ENCODE measurements around the gene NRG3.

Gene NRG3

GRCh38 chr10:82683945-82684344 is 809.0 kb downstream of the NRG3 start:
- FAIRE-seq, result no peak
- TF ChIP-seq TAF1 (IDR thresholded peaks at IDR 0.05; ENCODE audit: borderline replicate concordance, low read depth, low read length), result no peak
- TF ChIP-seq POLR2AphosphoS5 (IDR thresholded peaks at IDR 0.05; ENCODE audit: low read depth, low read length), result no peak
- no peak for TF ChIP-seq POLR2A (IDR thresholded peaks at IDR 0.05; ENCODE audit: low read depth, low read length)
- no peak for DNase-seq (ENCODE audit: insufficient read length)

DNA sequence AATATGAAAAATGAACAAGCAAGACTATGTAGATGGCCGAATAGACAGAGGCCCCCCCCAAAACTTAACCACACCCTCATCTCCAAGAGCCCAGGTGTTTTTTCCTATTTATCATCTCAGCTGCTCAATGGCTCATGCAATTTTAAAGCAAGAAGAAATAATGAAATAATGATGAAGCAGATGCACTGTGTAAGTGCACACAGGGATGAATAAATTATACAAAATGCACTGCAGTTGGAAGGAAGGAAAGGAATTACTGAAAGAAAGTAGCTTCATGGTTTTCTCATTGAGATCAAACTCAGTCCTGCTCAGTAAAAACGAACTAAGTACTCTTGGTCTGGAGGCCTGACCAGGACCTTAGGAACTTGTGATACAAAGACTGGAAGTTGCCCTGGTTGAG is 810.1 kb downstream of the NRG3 start:
- no peak for TF ChIP-seq TAF1 (IDR thresholded peaks at IDR 0.05; ENCODE audit: borderline replicate concordance, low read depth, low read length)
- no peak for TF ChIP-seq POLR2AphosphoS5 (IDR thresholded peaks at IDR 0.05; ENCODE audit: low read depth, low read length)
- TF ChIP-seq POLR2A (IDR thresholded peaks at IDR 0.05; ENCODE audit: low read depth, low read length), result no peak
- no peak for FAIRE-seq

DNA sequence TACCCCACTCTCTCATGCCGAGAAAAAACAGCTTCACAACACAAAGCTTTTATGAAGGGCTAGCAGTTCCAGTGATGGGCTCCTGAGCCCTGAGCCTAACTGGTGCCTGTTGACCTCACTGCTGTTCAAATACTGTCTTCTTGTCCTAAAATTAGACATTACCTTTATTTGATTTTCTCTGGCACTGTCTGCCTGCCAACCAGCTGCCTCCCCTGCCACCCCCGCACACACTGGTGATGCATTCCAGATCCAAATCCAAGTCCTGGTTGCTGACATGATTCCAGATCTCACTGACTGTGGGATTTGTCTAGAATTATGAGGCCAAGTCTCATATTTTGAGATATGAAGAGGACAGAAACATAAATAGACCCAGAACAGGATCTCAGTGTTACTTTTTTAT is 816.2 kb downstream of the NRG3 start:
- no peak for FAIRE-seq
- TF ChIP-seq POLR2A (IDR thresholded peaks at IDR 0.05; ENCODE audit: low read depth, low read length) (no peak), POLR2AphosphoS5 (IDR thresholded peaks at IDR 0.05; ENCODE audit: low read depth, low read length) (no peak), TAF1 (IDR thresholded peaks at IDR 0.05; ENCODE audit: borderline replicate concordance, low read depth, low read length) (no peak)
- DNase-seq (ENCODE audit: insufficient read length), result no peak

More for the DNA sequence above, 810.1 kb downstream of the NRG3 start:
- DNase-seq (ENCODE audit: insufficient read length), result no peak

GRCh38 chr10:82692458-82692857 is 817.5 kb downstream of the NRG3 start:
- TF ChIP-seq TAF1 (IDR thresholded peaks at IDR 0.05; ENCODE audit: borderline replicate concordance, low read depth, low read length) (no peak), POLR2A (IDR thresholded peaks at IDR 0.05; ENCODE audit: low read depth, low read length) (no peak), POLR2AphosphoS5 (IDR thresholded peaks at IDR 0.05; ENCODE audit: low read depth, low read length) (no peak)
- DNase-seq (ENCODE audit: insufficient read length) (no peak), FAIRE-seq (no peak)

DNA sequence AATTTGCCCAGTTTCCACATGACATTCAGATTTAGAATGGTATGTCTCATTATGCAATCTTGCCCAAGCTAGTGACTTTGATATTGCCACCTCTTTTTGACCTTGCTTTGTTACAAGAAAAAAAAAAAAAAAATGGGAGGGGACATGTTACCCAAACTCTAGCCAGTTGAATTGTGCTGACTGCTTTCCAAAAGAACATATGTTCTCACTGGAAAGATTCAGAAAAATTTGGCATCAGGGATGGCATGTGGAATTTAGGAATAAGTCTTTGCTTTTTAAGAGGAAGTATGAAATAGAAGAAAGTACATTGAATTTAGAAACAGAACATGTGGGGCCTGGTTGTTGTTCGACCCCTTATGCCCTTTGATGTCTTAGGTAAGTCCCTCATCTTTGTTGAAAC is 846.8 kb downstream of the NRG3 start:
- FAIRE-seq (no peak), DNase-seq (ENCODE audit: insufficient read length) (no peak)
- no peak for TF ChIP-seq TAF1 (IDR thresholded peaks at IDR 0.05; ENCODE audit: borderline replicate concordance, low read depth, low read length)
- TF ChIP-seq POLR2A (IDR thresholded peaks at IDR 0.05; ENCODE audit: low read depth, low read length), result no peak
- no peak for TF ChIP-seq POLR2AphosphoS5 (IDR thresholded peaks at IDR 0.05; ENCODE audit: low read depth, low read length)

GRCh38 chr10:82722273-82722672 is 847.3 kb downstream of the NRG3 start:
- DNase-seq (ENCODE audit: insufficient read length) (no peak), FAIRE-seq (no peak)
- no peak for TF ChIP-seq POLR2A (IDR thresholded peaks at IDR 0.05; ENCODE audit: low read depth, low read length)
- TF ChIP-seq POLR2AphosphoS5 (IDR thresholded peaks at IDR 0.05; ENCODE audit: low read depth, low read length), result no peak
- TF ChIP-seq TAF1 (IDR thresholded peaks at IDR 0.05; ENCODE audit: borderline replicate concordance, low read depth, low read length), result no peak

DNA sequence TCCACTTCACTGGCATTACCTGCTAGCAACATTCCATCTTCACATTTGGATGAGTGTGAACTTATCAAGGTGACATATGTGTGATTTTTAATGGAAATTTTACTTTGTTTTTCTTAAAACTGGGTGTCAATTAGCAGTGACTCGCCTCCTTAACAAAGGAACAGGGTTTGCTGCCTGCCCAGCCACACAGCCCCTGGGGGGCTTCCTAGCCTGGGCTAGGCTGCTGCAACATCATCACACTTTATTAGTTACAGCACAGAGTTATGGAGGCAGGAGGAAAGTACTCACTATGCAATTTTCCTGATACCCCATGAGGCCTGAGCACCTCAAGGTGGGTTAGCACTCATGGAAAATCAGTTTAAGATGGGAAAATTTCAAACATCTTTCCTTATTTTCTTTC is 861.3 kb downstream of the NRG3 start:
- FAIRE-seq (no peak), DNase-seq (ENCODE audit: insufficient read length) (no peak)
- no peak for TF ChIP-seq POLR2A (IDR thresholded peaks at IDR 0.05; ENCODE audit: low read depth, low read length)
- no peak for TF ChIP-seq TAF1 (IDR thresholded peaks at IDR 0.05; ENCODE audit: borderline replicate concordance, low read depth, low read length)
- no peak for TF ChIP-seq POLR2AphosphoS5 (IDR thresholded peaks at IDR 0.05; ENCODE audit: low read depth, low read length)

DNA sequence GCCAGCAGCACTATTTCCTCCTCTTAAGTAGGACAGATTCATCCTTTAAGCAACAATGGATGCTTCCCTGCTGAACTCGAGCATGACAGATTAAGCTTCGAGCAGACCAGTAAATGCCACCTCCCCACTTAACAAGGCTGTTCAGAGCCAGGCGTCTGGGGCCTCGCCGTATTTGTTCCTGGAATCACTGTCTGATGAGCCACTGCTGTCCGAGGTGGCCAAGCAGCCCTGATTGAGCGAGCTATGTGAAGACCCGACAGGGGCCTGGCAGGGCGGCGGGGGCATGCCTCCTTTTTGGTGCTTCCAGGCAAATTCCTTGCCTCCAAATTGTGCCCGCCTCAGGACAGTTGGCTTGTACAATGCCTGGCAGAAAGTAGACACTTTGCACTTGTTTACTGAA is 862.6 kb downstream of the NRG3 start:
- FAIRE-seq (no peak), DNase-seq (ENCODE audit: insufficient read length) (no peak)
- no peak for TF ChIP-seq TAF1 (IDR thresholded peaks at IDR 0.05; ENCODE audit: borderline replicate concordance, low read depth, low read length)
- no peak for TF ChIP-seq POLR2A (IDR thresholded peaks at IDR 0.05; ENCODE audit: low read depth, low read length)

DNA sequence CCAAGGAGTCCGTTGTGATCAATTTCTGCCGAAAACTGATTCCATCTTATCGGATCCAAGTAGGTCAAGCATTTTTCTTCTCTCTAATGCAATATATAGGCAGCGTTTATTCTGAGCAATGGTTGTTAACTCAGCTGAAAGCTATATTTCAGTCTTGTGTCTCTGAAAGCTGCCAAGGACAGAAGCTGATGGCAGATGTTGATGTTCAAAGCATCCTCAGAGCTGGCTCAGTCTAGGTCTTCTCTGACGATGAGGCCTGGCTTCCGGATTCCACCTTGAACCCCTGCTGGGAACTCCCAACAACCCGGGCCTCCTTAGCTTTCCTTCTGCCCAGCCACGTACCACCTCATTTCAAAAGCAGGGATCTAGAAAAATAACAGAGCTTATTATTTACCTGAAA is 863.6 kb downstream of the NRG3 start:
- DNase-seq (ENCODE audit: insufficient read length) (no peak), FAIRE-seq (no peak)
- no peak for TF ChIP-seq TAF1 (IDR thresholded peaks at IDR 0.05; ENCODE audit: borderline replicate concordance, low read depth, low read length)
- TF ChIP-seq POLR2A (IDR thresholded peaks at IDR 0.05; ENCODE audit: low read depth, low read length), result no peak
- TF ChIP-seq POLR2AphosphoS5 (IDR thresholded peaks at IDR 0.05; ENCODE audit: low read depth, low read length), result no peak

DNA sequence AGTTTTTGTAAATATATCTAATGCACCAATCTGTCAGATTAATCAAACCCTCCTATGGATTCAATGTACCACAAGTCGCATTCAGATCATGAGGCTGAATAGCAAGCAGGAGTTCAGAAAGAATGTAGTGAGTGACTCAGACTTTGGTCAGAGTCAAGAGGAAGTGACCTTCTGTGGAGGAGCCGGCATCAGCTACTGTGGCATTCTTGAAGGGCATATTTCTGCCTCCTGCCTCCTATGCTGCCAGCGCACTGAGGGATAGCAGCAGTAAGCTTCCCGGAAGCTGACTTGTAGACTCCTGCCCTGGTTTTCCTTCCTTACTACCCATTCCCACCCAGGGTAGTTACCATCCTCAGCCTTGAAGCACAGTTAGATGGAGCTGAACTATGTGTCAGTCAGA is 867.5 kb downstream of the NRG3 start:
- FAIRE-seq (no peak), DNase-seq (ENCODE audit: insufficient read length) (no peak)
- TF ChIP-seq POLR2A (IDR thresholded peaks at IDR 0.05; ENCODE audit: low read depth, low read length) (no peak), POLR2AphosphoS5 (IDR thresholded peaks at IDR 0.05; ENCODE audit: low read depth, low read length) (no peak), TAF1 (IDR thresholded peaks at IDR 0.05; ENCODE audit: borderline replicate concordance, low read depth, low read length) (no peak)

DNA sequence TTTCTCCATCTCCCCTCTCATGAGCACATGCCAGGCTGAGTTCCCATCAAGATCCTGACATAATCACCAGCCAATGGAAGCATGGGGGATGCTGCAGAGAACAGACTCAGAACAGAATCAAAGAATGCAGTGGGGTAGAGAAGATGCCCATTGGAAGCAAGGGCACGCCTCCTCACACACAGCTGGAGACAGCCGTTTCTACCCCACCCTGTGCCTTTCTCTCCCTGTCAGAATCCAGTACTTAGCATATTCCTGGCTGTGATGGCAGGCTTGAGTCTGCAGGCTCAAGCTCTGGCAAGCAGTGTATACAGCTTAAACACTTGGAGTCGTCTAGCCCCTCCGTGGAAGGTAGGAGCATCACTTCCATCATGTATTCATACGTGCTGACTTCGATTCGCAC is 867.9 kb downstream of the NRG3 start:
- TF ChIP-seq TAF1 (IDR thresholded peaks at IDR 0.05; ENCODE audit: borderline replicate concordance, low read depth, low read length) (no peak), POLR2A (IDR thresholded peaks at IDR 0.05; ENCODE audit: low read depth, low read length) (no peak), POLR2AphosphoS5 (IDR thresholded peaks at IDR 0.05; ENCODE audit: low read depth, low read length) (no peak)
- no peak for FAIRE-seq
- DNase-seq (ENCODE audit: insufficient read length), result no peak

GRCh38 chr10:82750538-82750937 is 875.5 kb downstream of the NRG3 start:
- TF ChIP-seq POLR2AphosphoS5 (IDR thresholded peaks at IDR 0.05; ENCODE audit: low read depth, low read length), result no peak
- TF ChIP-seq POLR2A (IDR thresholded peaks at IDR 0.05; ENCODE audit: low read depth, low read length), result no peak
- TF ChIP-seq TAF1 (IDR thresholded peaks at IDR 0.05; ENCODE audit: borderline replicate concordance, low read depth, low read length), result no peak
- DNase-seq (ENCODE audit: insufficient read length) (no peak), FAIRE-seq (no peak)

DNA sequence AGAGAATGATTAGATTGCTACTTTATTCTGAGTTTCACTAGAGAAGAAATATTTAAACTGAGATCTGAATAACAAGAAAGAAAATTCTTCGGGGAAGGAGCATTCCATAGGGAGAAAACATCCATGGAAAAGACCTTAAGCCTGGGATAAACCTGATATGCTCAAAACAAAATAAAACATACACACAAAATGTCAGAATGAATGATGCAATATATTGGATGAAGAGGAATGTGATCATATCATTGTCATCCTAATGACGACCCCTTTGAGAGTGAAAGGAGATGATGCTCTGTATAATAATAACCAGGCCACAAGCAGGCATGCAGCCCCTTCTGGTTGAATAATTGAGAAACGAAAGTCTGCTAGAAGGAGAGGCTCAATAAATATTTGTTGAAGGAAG is 882.4 kb downstream of the NRG3 start:
- DNase-seq (ENCODE audit: insufficient read length) (no peak), FAIRE-seq (no peak)
- TF ChIP-seq TAF1 (IDR thresholded peaks at IDR 0.05; ENCODE audit: borderline replicate concordance, low read depth, low read length) (no peak), POLR2A (IDR thresholded peaks at IDR 0.05; ENCODE audit: low read depth, low read length) (no peak), POLR2AphosphoS5 (IDR thresholded peaks at IDR 0.05; ENCODE audit: low read depth, low read length) (no peak)

All from GM12892 (cell line).